DOHH2 (cell line): ENCODE results near the gene ERBB2.

Source experiments
- H3F3A ChIP-seq: fragments of 200-600 bp; sonication (generic), shearing (Covaris generic); 2 replicates; pipeline ENCODE4 v1.6.0; 2016; ENCODE audit warnings: antibody characterized with exemption, mild to moderate bottlenecking; ENCODE audit not compliant: control insufficient read depth, insufficient read depth
- H3K27ac ChIP-seq: fragments of 200-600 bp; sonication (generic); 2 replicates; pipeline ENCODE4 v1.5.1; 2014; ENCODE audit warnings: low read depth, mild to moderate bottlenecking, low read length, moderate library complexity
- H3K27me3 ChIP-seq: fragments of 200-600 bp; sonication (generic); 2 replicates; pipeline ENCODE4 v1.6.1; 2014; ENCODE audit warnings: mild to moderate bottlenecking, low read length, mixed read lengths; ENCODE audit not compliant: control insufficient read depth
- H3K36me3 ChIP-seq: fragments of 200-600 bp; sonication (generic); 2 replicates; pipeline ENCODE4 v1.6.1; 2014; ENCODE audit warnings: mild to moderate bottlenecking, low read length, moderate library complexity, mixed read lengths; ENCODE audit not compliant: control insufficient read depth
- H3K4me1 ChIP-seq: fragments of 200-600 bp; sonication (generic); 2 replicates; pipeline ENCODE4 v1.6.1; 2014; ENCODE audit warnings: mild to moderate bottlenecking, low read length, mixed read lengths; ENCODE audit not compliant: control insufficient read depth
- H3K4me2 ChIP-seq: fragments of 200-600 bp; sonication (generic); 2 replicates; pipeline ENCODE4 v1.6.0; 2014; ENCODE audit warnings: mild to moderate bottlenecking, low read length, moderate library complexity
- H3K4me3 ChIP-seq: fragments of 200-600 bp; sonication (generic); 2 replicates; pipeline ENCODE4 v1.5.1; 2014; ENCODE audit warnings: mild to moderate bottlenecking, low read length, mixed read lengths
- H3K79me2 ChIP-seq: fragments of 200-600 bp; sonication (generic); 2 replicates; pipeline ENCODE4 v1.6.1; 2014; ENCODE audit warnings: mild to moderate bottlenecking, low read length, mixed read lengths; ENCODE audit not compliant: control insufficient read depth
- H3K9me2 ChIP-seq: fragments of 200-600 bp; sonication (generic); replicated peaks from 2 replicates; pipeline ENCODE4 v1.6.1; 2014; ENCODE audit warnings: mild to moderate bottlenecking, low read length, mixed read lengths; ENCODE audit not compliant: control insufficient read depth
- H3K9me3 ChIP-seq: fragments of 200-600 bp; sonication (generic); 2 replicates; pipeline ENCODE4 v1.6.1; 2014; ENCODE audit warnings: antibody characterized with exemption, low read length, mixed read lengths; ENCODE audit not compliant: control insufficient read depth, insufficient read depth
- H4K20me1 ChIP-seq: fragments of 200-600 bp; sonication (generic); 2 replicates; pipeline ENCODE4 v1.6.0; 2014; ENCODE audit warnings: low read depth, mild to moderate bottlenecking, antibody characterized with exemption, low read length, moderate library complexity; ENCODE audit not compliant: control insufficient read depth, insufficient read depth
- EZH2phosphoT487 ChIP-seq: fragments of 200-600 bp; sonication (generic); IDR thresholded peaks from 2 replicates; pipeline ENCODE4 v1.6.1; 2017; ENCODE audit warnings: borderline replicate concordance, mild to moderate bottlenecking, antibody characterized with exemption, low read length, moderate library complexity, mixed read lengths
- TF ChIP-seq, protein P1 (sequence below): fragments of 200-600 bp; sonication (generic); IDR thresholded peaks from one replicate; pipeline ENCODE4 v1.5.1; 2014; ENCODE audit warnings: antibody characterized with exemption, mild to moderate bottlenecking, low read depth, low read length; ENCODE audit not compliant: poor library complexity, severe bottlenecking

The ERBB2 gene

DNA sequence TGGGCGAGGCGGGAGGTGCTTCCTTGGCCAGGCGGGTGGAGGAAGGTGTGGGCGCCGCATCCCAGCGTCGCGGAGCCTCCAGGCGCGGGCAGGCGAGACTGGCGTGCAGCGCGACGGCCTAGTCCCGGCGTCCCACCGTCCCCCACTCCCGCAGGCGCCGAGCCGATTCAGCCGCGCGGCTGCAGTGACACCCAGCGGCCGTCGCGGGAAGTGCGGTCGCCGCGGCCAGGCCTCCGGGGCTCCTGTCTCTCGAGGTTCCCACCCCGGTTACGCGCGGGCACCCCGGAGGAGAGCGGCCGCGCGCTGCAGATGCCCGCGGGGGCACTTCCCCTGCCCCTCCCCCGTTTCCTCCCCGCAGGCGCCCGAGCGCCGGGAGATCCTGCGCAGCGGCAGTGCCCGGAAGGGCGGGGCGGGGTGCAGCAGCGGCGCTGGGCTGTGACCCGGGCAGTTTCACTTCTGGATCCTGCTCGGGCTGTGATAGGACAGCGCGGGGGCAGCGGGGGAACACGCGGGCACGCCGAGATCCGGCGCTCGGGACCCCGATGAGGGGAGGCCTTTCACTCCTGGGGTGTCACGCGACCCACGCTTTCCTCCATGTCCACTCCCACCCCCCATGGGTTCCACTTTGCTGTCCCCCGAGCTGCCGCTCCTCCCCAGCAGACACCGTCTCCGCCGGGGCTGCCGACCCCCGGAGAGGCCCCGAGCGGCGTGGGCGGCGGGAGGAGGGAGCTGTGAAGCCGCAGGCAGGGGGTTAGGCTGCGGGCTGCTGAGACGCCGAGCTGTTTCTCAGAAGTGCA is 54.5 kb downstream of the ERBB2 start:
- Histone ChIP-seq H3K27ac (peak overlapping the region; percentile 100), H3K4me1 (peaks cover 64% of the 10 kb centered on the region)
- TF ChIP-seq, protein P1, sequence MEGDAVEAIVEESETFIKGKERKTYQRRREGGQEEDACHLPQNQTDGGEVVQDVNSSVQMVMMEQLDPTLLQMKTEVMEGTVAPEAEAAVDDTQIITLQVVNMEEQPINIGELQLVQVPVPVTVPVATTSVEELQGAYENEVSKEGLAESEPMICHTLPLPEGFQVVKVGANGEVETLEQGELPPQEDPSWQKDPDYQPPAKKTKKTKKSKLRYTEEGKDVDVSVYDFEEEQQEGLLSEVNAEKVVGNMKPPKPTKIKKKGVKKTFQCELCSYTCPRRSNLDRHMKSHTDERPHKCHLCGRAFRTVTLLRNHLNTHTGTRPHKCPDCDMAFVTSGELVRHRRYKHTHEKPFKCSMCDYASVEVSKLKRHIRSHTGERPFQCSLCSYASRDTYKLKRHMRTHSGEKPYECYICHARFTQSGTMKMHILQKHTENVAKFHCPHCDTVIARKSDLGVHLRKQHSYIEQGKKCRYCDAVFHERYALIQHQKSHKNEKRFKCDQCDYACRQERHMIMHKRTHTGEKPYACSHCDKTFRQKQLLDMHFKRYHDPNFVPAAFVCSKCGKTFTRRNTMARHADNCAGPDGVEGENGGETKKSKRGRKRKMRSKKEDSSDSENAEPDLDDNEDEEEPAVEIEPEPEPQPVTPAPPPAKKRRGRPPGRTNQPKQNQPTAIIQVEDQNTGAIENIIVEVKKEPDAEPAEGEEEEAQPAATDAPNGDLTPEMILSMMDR, result peak; percentile 78
- TF ChIP-seq EZH2phosphoT487, result no peak

DNA sequence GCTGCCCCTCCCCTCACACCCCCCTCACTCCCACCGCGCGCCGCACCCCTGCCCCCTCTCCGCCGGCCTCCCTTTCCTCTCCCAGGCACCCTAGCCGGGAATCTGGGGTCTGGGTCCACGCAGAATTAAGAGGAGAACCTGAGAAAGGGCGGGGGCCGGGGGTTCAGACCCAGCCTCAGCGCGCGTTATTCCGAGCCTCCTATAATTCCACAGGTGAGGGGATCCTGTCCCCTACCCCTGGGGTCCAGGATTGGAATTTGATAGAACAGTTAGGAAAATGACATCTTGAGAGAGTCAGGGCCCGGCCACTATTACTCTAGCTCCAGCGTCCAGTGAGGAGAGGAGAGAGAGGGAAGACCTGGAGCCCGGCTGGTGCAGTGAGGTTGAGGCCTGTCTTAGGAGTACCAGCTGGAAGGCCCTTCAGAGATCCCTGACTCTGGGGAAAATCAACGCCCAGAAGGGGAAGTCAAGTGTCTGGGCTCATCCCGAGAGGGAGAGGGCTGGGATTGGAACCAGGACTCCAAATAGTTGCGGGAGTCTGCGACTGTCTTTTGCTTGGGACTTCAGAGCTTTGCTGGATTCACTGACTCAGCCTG is 55.2 kb downstream of the ERBB2 start:
- H3K9me2 ChIP-seq, result no peaks in the 10 kb centered on the region
- H3K4me1 ChIP-seq, result peaks cover 71% of the 10 kb centered on the region
- H4K20me1 ChIP-seq, result no peaks in the 10 kb centered on the region
- peak overlapping the region; percentile 98 for H3K4me2 ChIP-seq
- H3K27me3 ChIP-seq, result no peaks in the 10 kb centered on the region
- peaks cover 55% of the 10 kb centered on the region for H3F3A ChIP-seq
- H3K36me3 ChIP-seq, result peaks cover 26% of the 10 kb centered on the region
- peak overlapping the region; percentile 100 for H3K27ac ChIP-seq
- H3K4me3 ChIP-seq, result peak overlapping the region; percentile 78
- TF ChIP-seq, protein P1, result no peak
- no peak for TF ChIP-seq EZH2phosphoT487
- no peaks in the 10 kb centered on the region for H3K9me3 ChIP-seq
- peaks cover 16% of the 10 kb centered on the region for H3K79me2 ChIP-seq

More for the DNA sequence above, 54.5 kb downstream of the ERBB2 start:
- no peaks in the 10 kb centered on the region for H3K27me3 ChIP-seq
- H3K4me3 ChIP-seq, result peak overlapping the region; percentile 78
- H3K4me2 ChIP-seq, result peak overlapping the region; percentile 98
- peaks cover 20% of the 10 kb centered on the region for H3K36me3 ChIP-seq
- H4K20me1 ChIP-seq, result no peaks in the 10 kb centered on the region
- H3K9me3 ChIP-seq, result no peaks in the 10 kb centered on the region
- H3K79me2 ChIP-seq, result peaks cover 11% of the 10 kb centered on the region
- no peaks in the 10 kb centered on the region for H3K9me2 ChIP-seq
- H3F3A ChIP-seq, result peaks cover 48% of the 10 kb centered on the region

DNA sequence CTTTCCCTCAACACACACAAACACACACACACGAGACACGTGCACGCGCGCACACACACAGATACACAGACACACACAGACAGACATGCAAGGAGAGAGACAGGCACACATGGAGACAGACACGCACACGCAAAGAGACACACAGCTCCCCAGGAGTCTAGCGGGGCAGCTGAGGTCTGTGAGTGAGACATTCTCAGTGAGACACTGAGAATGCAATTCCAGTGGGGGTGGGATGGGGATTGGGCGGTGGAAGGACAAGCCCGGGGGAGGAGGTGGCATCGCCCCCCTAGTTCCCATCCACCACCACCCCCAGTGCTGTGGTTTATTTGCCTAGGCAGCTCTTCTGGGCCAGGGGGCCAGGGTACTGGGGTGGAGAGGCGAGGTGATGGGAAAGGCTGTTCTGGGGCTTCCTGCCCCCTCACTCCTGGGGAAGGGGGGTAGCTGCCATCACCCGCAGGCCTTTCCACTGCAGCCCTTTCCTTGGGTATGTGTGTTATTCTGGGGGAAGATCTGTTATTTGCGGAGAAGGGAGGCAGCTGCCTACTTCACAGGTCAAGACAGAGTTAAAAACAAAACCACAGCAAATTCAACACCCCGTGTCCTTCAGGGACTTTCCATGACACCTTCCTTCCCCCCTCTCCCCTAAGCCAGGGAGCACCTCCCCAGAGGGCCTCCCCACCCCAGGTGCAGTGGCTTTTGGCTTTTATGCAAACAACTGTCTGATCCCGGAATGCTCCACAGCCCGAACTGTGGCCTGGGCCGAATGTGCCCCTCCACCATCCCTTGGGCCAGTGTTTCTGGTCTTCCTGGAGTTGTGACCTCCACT is 55.9 kb downstream of the ERBB2 start:
- no peaks in the 10 kb centered on the region for H4K20me1 ChIP-seq
- no peaks in the 10 kb centered on the region for H3K27me3 ChIP-seq
- no peaks in the 10 kb centered on the region for H3K9me3 ChIP-seq
- no peaks in the 10 kb centered on the region for H3K9me2 ChIP-seq
- peaks cover 31% of the 10 kb centered on the region for H3K36me3 ChIP-seq
- no peak for TF ChIP-seq EZH2phosphoT487
- TF ChIP-seq, protein P1, result no peak
- peak overlapping the region; percentile 98 for H3K4me2 ChIP-seq
- peak overlapping the region; percentile 100 for H3K27ac ChIP-seq
- peak overlapping the region; percentile 78 for H3K4me3 ChIP-seq
- peaks cover 59% of the 10 kb centered on the region for H3F3A ChIP-seq
- H3K79me2 ChIP-seq, result peaks cover 20% of the 10 kb centered on the region
- peaks cover 78% of the 10 kb centered on the region for H3K4me1 ChIP-seq
